Keratinocyte (primary cell): ENCODE measurements around the gene RNU5D-1. TPM values are rescaled to one million over a fixed set of nuclear protein-coding genes. Genes with fewer than 3 reads are reported as not detected.

Experiments
- DNase-seq: peaks from one replicate; pipeline ENCODE4 v3.0.0-alpha.2; 2011; ENCODE audit warnings: low read depth, missing footprints, low spot score
- FAIRE-seq: peaks from 2 replicates; lab custom pipeline; 2011; peaks lifted over from hg19 to GRCh38; lab: Jason Lieb, UNC
- H2AFZ ChIP-seq: 2 replicates; pipeline ENCODE4 v1.6.0; 2012; ENCODE audit warnings: low read length, control low read depth, inconsistent platforms; ENCODE audit not compliant: control insufficient read depth
- H3K27ac ChIP-seq: 2 replicates; pipeline ENCODE4 v1.5.1; 2011; ENCODE audit warnings: low read length; ENCODE audit not compliant: control insufficient read depth, insufficient read depth
- H3K27me3 ChIP-seq: 3 replicates; pipeline ENCODE4 v1.6.0; 2011; ENCODE audit warnings: low read length; ENCODE audit not compliant: control insufficient read depth, insufficient read depth; ENCODE audit errors: extremely low read depth
- H3K36me3 ChIP-seq, 2 experiments: 2 replicates in 1 of 2; 3 replicates in 1 of 2; pipeline ENCODE4 v1.5.1; 2011; ENCODE audit warnings: low read length in 2 of 2, mild to moderate bottlenecking in 1 of 2; ENCODE audit not compliant: control insufficient read depth in 2 of 2, insufficient read depth in 2 of 2; ENCODE audit errors: extremely low read depth in 1 of 2
- H3K4me1 ChIP-seq: 3 replicates; pipeline ENCODE4 v1.5.1; 2011; ENCODE audit warnings: low read length; ENCODE audit not compliant: control insufficient read depth, insufficient read depth; ENCODE audit errors: extremely low read depth
- H3K4me2 ChIP-seq: 3 replicates; pipeline ENCODE4 v1.6.0; 2011; ENCODE audit warnings: low read depth, low read length; ENCODE audit not compliant: control insufficient read depth, insufficient read depth; ENCODE audit errors: extremely low read depth
- H3K4me3 ChIP-seq, 3 experiments: fragments of 200-600 bp in 1 of 3; sonication (generic) in 1 of 3; 2 replicates in 2 of 3; 3 replicates in 1 of 3; pipeline ENCODE4 v1.5.1; 2011 to 2016; ENCODE audit warnings: low read length in 3 of 3, mild to moderate bottlenecking in 3 of 3, control low read depth in 2 of 3, inconsistent platforms in 1 of 3, low read depth in 1 of 3, mixed read lengths in 1 of 3, mixed run types in 1 of 3, moderate library complexity in 1 of 3; ENCODE audit not compliant: control insufficient read depth in 2 of 3, insufficient read depth in 2 of 3; ENCODE audit errors: extremely low read depth in 1 of 3
- H3K79me2 ChIP-seq: 2 replicates; pipeline ENCODE4 v1.6.0; 2012; ENCODE audit warnings: low read length; ENCODE audit not compliant: control insufficient read depth, insufficient read depth
- H3K9ac ChIP-seq: 3 replicates; pipeline ENCODE4 v1.6.0; 2011; ENCODE audit warnings: low read length; ENCODE audit not compliant: control insufficient read depth, insufficient read depth; ENCODE audit errors: extremely low read depth
- H3K9me1 ChIP-seq: 3 replicates; pipeline ENCODE4 v1.6.0; 2011; ENCODE audit warnings: low read length; ENCODE audit not compliant: control insufficient read depth, insufficient read depth; ENCODE audit errors: extremely low read depth
- H3K9me3 ChIP-seq: 2 replicates; pipeline ENCODE4 v1.5.1; 2012; ENCODE audit warnings: low read depth, low read length; ENCODE audit not compliant: control insufficient read depth
- H4K20me1 ChIP-seq: 3 replicates; pipeline ENCODE4 v1.6.0; 2011; ENCODE audit warnings: low read length; ENCODE audit not compliant: control insufficient read depth, insufficient read depth; ENCODE audit errors: extremely low read depth
- EZH2 ChIP-seq: IDR thresholded peaks from one replicate; pipeline ENCODE4 v1.6.1; 2012; ENCODE audit warnings: inconsistent platforms, mild to moderate bottlenecking, low read length, moderate library complexity
- dilution Hi-C: fragments of 300-500 bp; cut with MboI; formaldehyde crosslinking; loops from one replicate; pipeline ENCODE4 v1.7.0; 2020; ENCODE audit warnings: low sequenced_read_pairs; ENCODE audit not compliant: extremely low pct_ligation_motif_present
- polyA plus RNA-seq, 5 experiments: library from polyadenylated mRNA; depleted of rRNA in 3 of 5; stranded (reverse) in 3 of 5; stranded (forward) in 1 of 5; unstranded in 1 of 5; fragments of >200 nt; gene quantifications; 1 replicate in 1 of 5; 2 replicates in 3 of 5; 3 replicates in 1 of 5; pipeline versions ENCODE4 v1.2.1 to v1.2.3, GENCODE V29; 2011 to 2012; ENCODE audit warnings: missing spikeins in 2 of 5, low read depth in 1 of 5, low replicate concordance in 1 of 5
- TF ChIP-seq, protein P1 (sequence below), 3 experiments: IDR thresholded peaks in 1 of 3; conservative IDR thresholded peaks in 1 of 3; optimal IDR thresholded peaks in 1 of 3; 2 replicates in 2 of 3; 3 replicates in 1 of 3; pipeline versions ENCODE3 to v1.5.1; 2011; ENCODE audit warnings: low read length in 3 of 3, mild to moderate bottlenecking in 3 of 3, moderate library complexity in 2 of 3, control low read depth in 1 of 3, inconsistent platforms in 1 of 3; ENCODE audit not compliant: insufficient read depth in 2 of 3; ENCODE audit errors: extremely low read depth in 1 of 3

The RNU5D-1 gene
- polyA plus RNA-seq, 1 donor (not counting 4 experiments of a cell fraction or from before 2014, with no cell fraction given), result not detected

GRCh38 chr1:44696789-44697345, 34.1 kb downstream of the RNU5D-1 start:
- H3K27me3 ChIP-seq, result peaks cover 7% of the 10 kb centered on the region
- no peak overlapping the region for H3K27ac ChIP-seq
- H3K4me2 ChIP-seq, result no peak overlapping the region
- dilution Hi-C loops, result no loop called here
- H3K9me1 ChIP-seq, result no peaks in the 10 kb centered on the region
- no peaks in the 10 kb centered on the region for H4K20me1 ChIP-seq
- TF ChIP-seq, protein P1, sequence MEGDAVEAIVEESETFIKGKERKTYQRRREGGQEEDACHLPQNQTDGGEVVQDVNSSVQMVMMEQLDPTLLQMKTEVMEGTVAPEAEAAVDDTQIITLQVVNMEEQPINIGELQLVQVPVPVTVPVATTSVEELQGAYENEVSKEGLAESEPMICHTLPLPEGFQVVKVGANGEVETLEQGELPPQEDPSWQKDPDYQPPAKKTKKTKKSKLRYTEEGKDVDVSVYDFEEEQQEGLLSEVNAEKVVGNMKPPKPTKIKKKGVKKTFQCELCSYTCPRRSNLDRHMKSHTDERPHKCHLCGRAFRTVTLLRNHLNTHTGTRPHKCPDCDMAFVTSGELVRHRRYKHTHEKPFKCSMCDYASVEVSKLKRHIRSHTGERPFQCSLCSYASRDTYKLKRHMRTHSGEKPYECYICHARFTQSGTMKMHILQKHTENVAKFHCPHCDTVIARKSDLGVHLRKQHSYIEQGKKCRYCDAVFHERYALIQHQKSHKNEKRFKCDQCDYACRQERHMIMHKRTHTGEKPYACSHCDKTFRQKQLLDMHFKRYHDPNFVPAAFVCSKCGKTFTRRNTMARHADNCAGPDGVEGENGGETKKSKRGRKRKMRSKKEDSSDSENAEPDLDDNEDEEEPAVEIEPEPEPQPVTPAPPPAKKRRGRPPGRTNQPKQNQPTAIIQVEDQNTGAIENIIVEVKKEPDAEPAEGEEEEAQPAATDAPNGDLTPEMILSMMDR (optimal IDR thresholded peaks at IDR 0.05 in 1 of 3, IDR thresholded peaks at IDR 0.05 in 1 of 3, conservative IDR thresholded peaks at IDR 0.05 in 1 of 3; ENCODE audit: extremely low read depth in 1 of 3, insufficient read depth in 2 of 3, low read length in 3 of 3), result no peak
- no peak for TF ChIP-seq EZH2
- no peaks in the 10 kb centered on the region for H3K36me3 ChIP-seq
- no peaks in the 10 kb centered on the region for H3K4me1 ChIP-seq
- H3K9me3 ChIP-seq, result no peaks in the 10 kb centered on the region
- no peak overlapping the region for H2AFZ ChIP-seq
- H3K9ac ChIP-seq, result no peak overlapping the region
- DNase-seq (no peak), FAIRE-seq (no peak)
- no peak overlapping the region for H3K4me3 ChIP-seq
- H3K79me2 ChIP-seq, result no peaks in the 10 kb centered on the region

GRCh38 chr1:44696101-44696500, 34.9 kb downstream of the RNU5D-1 start:
- Histone ChIP-seq H4K20me1 (no peaks in the 10 kb centered on the region), H3K9ac (no peak overlapping the region), H2AFZ (no peak overlapping the region), H3K4me2 (no peak overlapping the region), H3K4me1 (no peaks in the 10 kb centered on the region), H3K27ac (no peak overlapping the region), H3K27me3 (peaks cover 7% of the 10 kb centered on the region), H3K36me3 (no peaks in the 10 kb centered on the region), H3K9me1 (no peaks in the 10 kb centered on the region), H3K9me3 (no peaks in the 10 kb centered on the region), H3K79me2 (no peaks in the 10 kb centered on the region), H3K4me3 (no peak overlapping the region)
- DNase-seq (no peak), FAIRE-seq (no peak)
- dilution Hi-C loops, result no loop called here
- TF ChIP-seq EZH2, result no peak
- TF ChIP-seq, protein P1 (optimal IDR thresholded peaks at IDR 0.05 in 1 of 3, IDR thresholded peaks at IDR 0.05 in 1 of 3, conservative IDR thresholded peaks at IDR 0.05 in 1 of 3; ENCODE audit: extremely low read depth in 1 of 3, insufficient read depth in 2 of 3, low read length in 3 of 3), result no peak
